ENCODE results near the gene LKAAEAR1.

Gene LKAAEAR1

DNA sequence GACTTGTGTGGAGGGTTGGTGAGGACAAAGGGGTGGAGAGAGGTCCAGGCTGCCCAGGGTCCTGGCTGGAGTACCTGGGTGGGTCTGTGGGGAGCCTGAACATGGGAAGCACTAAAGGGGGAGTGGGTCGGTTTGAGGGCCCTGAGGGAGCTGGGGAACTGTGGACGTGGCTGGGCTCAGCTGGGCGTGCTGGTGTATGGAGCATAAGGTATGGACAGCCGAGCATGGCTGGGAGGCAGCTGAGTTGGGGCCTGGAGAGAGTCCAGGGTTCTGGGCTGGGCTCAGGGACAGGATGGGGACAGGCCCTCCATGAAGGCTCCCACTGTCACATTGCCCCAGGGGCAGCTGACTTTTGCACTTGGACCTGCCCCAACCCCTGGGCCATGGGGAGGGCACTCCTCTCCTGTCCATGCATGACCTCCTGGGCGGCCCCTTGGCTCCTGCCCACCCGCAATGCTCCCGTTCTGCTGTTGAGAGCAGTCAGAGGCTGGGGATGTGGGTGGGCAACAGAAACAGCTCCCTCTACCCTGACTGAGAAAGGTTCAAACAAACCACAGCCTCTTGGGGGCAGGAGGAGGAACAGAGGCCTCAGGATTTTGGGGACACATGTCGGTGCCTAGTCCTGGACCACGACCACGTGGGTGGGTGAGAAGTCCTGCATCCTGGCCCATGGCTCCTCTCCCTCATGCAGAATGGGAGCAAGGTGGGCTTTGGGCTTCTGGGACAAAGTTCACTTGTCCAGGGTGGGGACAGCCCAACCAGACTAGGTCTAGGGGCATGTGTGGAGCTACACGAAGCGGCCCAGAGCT lies 43.8 kb downstream of the LKAAEAR1 start:
- FAIRE-seq (peak; percentile 23), DNase-seq (ENCODE audit: insufficient read length, low spot score) (no peak)

DNA sequence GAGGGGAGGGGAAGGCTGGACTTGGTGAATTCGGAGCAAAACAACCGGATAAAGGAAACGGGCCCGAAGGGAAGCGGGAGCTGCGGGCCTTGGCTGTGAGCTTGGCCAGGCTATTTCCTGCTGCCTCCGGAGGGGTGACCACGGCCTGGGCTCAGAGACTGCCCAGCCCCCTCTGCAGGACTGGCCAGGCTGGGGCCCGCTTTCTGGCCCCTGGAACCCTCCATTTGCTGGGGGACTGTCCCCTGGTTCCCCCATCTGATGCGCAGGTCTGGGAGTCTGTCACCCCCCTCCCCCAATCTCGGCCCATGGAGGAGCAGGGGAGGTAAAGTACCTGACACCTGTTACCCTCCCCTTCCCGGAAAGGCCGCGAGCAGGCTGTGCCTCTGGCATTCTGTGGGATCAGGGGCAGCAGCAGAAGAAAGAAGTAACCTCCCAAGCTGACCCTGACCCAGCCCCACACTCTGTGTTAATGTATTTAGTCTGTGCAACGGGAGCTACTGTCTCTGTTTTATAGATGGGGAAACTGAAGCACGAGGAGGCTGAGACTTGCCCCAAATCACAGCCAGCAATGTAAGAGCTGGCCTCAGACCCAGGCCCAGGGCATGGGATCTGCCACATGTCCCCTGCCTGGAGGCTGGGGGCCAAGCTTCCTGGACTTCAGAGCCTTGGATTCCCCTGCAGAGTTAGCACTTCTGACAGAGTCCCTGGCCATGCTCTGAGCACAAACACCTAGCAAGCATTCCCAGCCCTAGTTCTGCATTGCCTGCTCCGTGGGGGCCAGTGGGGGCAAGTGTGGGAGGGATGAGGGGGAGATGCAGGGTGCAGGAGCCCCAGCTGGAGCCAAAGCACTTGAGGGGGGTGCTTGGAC lies 44.7 kb downstream of the LKAAEAR1 start:
- no peak for FAIRE-seq
- DNase-seq (ENCODE audit: insufficient read length, low spot score) = no peak

DNA sequence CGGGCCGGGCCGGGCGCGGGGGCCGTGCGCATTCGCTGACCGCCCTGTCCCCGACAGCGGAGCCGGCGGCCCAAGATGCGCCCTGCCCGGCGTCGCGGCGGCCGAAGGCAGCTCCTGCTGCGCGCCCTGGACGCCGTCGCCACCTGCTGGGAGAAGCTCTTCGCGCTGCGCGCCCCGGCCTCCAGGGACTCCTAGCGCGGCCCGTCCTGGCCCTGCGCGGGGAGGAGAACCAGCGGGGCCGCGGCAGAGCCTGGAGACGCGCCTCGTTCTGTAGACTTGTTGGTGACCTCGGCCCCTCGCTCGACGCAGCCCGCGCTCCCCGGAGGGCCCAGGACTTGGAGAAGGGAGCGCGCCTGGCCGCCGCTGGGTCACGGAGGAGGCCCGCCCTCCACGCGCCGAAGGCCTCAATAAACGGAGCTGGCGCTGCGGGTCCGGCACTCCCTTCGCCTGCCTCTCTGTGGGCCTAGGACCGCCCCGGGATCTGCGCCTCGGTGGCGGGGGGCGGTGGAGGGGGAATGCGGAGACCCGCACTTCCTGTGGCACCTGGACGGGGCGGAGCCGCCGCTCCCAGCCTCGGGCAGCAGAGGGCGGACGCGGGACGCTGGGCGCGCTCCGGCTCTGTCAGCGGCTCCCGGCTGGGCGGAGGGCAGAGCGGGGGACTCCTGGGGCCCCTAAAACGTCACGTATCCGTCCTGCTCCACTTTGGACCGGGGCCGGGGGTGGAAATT lies 45.5 kb downstream of the LKAAEAR1 start:
- peak; percentile 91 for FAIRE-seq
- DNase-seq (ENCODE audit: insufficient read length, low spot score) = peak; percentile 97

DNA sequence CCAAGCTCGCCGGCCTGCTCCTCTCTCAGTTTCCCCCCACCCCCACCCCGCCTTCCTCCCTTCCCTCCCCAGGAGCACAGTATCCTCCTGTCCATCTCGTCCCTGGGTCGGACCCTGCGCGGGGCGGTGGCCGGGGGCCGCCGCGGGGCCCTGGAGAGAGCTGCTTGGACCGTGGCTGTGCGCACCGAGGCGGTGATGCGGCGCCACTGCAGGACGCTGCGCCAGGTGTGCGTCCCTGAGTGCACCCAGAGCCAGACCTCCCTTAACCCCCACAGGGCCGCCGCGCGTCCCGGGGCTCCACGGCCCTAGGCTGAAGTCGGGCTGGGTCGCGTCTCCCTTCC lies 46.0 kb downstream of the LKAAEAR1 start:
- FAIRE-seq (no peak), DNase-seq (ENCODE audit: insufficient read length, low spot score) (no peak)

DNA sequence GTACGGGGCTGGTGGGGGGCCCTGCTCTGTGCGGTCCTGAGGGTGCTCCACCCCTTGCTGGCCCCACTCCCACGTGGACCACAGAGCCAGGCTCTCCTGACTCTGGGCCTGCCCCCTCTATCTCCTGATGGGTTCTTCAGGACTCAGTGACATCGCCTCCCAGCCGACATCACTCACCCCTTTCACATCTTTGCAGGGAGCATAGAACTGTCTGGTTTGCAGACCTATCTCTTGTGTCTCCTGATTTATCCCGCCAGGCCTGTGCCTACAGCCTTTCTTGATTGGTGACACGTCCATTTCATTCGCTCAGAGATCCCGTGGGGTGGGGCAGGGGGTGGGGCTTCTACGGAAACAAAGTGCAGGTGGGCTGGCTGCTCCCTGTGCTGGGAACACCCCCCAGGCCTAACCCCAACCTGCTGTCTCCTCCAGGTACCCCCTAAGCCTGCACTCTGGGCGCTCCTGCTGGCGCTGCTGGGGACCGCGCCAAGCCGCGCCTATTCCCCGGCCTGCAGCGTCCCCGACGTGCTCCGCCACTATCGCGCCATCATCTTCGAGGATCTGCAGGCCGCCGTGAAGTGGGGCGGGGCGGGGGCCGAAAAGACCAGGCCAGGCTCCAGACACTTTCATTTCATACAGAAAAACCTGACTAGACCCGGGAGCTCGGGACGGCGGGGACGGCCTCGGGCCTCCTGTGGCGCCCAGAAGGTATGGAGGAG lies 46.5 kb downstream of the LKAAEAR1 start:
- no peak for DNase-seq (ENCODE audit: insufficient read length, low spot score)
- FAIRE-seq = peak; percentile 4

DNA sequence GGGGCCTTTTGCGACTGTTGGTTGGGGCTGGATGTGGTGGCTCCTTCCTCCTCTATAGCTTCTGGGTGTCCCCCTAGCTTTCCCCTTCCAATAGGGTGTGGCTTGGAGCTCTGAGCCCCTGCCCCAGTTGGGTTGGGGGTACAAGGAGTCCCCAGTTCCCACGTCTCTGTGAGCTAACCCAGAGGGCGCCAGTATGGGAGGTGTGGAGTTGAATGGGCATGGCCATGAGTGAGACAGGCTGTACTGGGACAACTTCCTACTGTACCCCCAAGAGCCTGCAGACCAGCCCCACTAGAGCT lies 47.0 kb downstream of the LKAAEAR1 start:
- no peak for DNase-seq (ENCODE audit: insufficient read length, low spot score)
- no peak for FAIRE-seq

DNA sequence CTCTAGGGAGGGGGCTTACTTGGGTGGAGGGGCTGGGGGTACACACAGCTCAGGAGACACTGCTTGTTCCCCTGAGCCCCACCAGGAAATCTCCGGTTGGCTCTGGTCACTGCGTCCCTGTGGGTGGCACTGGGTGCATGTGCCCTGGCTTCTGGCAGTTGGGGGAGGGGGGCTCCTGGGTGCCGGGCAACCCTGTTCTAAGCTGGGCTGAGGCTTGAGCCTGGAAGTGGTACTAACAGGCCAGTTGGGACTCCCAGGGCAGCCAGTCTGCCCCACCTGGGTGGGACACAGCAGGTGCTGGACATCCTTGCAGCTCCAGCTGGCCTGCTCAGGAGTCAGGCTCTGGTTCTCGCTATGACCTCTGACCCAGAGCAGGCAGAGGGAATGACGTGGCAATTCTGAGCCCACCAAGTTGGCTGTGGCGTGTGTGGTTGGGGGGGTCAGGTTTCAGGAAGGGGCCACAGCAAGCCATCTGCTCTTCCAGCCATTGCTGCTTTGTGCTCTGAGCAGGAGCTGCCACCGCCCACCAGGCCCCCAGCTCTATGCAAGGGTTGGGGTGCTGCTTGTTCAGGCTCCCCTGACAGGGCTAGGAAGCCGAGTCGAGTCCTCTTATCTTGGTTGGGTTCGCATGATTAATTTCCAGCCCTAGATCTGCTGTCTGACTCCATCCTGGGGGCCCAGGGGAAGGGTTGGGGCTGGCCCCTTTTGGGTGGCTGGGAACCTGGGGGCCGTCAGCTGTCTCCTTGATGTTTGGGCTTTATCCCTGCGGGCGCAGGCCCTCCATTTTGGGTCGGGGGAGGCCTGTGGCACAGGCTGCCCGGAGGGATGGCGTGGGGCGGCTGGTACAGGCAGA lies 47.6 kb downstream of the LKAAEAR1 start:
- FAIRE-seq = no peak

DNA sequence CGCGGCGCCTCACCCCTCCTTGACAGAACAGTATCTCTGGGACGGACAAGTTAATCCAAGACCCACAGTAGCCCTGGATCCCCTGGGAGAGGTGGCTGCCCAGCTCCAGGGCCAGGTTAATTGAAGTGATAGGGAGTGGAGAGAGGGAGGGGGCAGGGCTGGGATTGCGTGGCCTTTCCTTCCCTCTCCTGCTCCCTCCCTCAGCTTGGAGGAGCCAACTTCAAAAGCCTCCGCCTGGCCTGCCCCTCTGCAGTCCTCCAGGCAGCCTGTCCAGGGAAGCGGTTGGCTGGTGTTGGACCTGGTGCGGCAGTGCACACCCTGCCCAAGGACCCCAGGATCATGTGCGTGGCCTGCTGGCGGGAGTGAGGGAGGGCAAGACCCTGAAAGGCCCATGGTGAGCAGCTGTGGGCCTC lies 48.3 kb downstream of the LKAAEAR1 start, which contains the start of gene C20orf204:
Gene C20orf204 (plus strand): TSS at position 250 of the 413 bp plus-strand sequence. CDS start 142 bp downstream, at position 392.
- DNase-seq (ENCODE audit: insufficient read length, low spot score) = no peak
- FAIRE-seq = no peak

More for the DNA sequence above, 47.6 kb downstream of the LKAAEAR1 start:
- DNase-seq (ENCODE audit: insufficient read length, low spot score) = no peak

DNA sequence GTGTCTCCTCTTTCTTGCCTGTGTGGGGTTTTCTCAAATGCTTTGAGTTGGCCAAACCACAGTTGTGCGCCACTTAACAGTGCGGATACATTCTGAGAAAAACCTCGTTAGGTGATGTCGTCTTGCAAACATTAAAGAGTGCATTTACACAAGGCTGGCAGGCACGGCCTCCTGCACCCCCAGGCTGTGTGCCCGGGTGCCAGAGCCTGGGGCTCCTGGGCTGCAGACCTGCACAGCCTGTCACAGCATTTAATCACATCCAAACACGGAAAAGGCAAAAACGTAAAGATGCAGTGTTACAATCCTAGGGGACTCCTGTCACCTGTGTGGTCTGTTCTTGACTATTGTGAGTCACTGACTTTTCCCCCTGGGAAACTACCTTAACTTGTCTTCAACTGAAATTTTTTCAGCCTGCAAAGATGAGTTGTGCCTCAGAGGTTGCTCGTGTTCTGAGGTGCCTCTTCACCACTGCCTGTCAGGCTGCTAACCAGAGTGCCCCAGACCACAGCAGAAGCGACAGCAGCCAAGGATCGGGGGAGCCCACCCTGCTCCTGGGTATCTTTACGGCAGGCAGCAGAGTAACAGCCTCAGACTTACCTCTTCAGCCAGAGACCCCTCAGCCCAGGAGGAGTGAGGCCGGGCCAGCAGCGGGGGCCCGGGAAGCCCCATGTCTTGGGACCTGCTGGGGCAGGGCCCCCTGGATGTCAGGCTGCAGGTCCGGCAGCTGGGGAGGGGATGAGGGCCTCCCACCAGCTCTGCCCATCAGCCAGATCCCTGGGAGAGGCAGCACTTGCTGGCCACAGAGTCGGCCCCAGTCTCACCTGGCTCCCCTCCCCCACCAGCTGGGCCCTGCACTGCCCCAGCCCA lies 48.9 kb downstream of the LKAAEAR1 start:
- no peak for FAIRE-seq
- no peak for DNase-seq (ENCODE audit: insufficient read length, low spot score)

DNA sequence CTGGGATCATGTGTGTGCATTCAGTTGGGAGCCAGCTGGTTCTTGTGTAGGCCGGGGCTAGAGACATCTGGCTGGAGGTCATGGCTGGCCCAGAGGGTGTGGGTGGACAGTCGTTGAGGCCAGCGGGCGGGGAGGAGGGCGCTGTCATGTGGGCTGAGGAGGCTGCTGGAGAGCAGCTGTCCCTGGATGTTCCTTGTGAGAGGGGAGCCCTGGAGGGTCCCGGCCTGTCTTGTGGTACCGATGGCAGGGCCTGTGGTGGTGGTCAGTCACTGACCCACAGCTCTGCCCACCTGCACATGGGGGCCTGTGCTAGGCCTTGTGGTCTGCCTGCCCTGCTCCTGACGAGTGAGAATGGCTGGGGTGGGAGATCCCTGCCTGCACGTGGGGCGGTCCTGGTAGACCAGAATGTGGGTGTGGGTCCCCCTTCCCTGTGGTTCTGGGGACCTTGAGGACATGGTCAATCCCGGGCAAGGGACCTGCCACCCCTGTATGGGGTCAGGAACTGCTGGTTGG lies 50.2 kb downstream of the LKAAEAR1 start:
- FAIRE-seq (no peak), DNase-seq (ENCODE audit: insufficient read length, low spot score) (no peak)
